ENCODE data around the gene MPL.

Gene MPL

GRCh38 chr1:43312663-43313515 is 24.7 kb upstream of the MPL start:
- Histone ChIP-seq H3K27me3 (ENCODE audit: low read depth) (no peaks in the 10 kb centered on the region), H3K4me3 (no peak overlapping the region), H3K4me1 (no peaks in the 10 kb centered on the region), H3K36me3 (replicated peaks) (no peaks in the 10 kb centered on the region), H3K9me3 (no peaks in the 10 kb centered on the region)
- in situ Hi-C loops (cut with MboI; ENCODE audit: low sequenced_read_pairs) = no loop called here
- no peak for DNase-seq (ENCODE audit: low spot score in 2 of 2)

GRCh38 chr1:43313771-43314170 is 23.8 kb upstream of the MPL start:
- no peak for DNase-seq (ENCODE audit: low spot score in 2 of 2)
- Histone ChIP-seq H3K4me1 (no peaks in the 10 kb centered on the region), H3K4me3 (no peak overlapping the region), H3K27me3 (ENCODE audit: low read depth) (no peaks in the 10 kb centered on the region), H3K9me3 (no peaks in the 10 kb centered on the region), H3K36me3 (replicated peaks) (no peaks in the 10 kb centered on the region)
- in situ Hi-C loops (cut with MboI; ENCODE audit: low sequenced_read_pairs) = no loop called here

- Histone ChIP-seq H3K4me1 (no peaks in the 10 kb centered on the region), H3K9me3 (no peaks in the 10 kb centered on the region), H3K36me3 (replicated peaks) (no peaks in the 10 kb centered on the region), H3K4me3 (no peak overlapping the region), H3K27me3 (ENCODE audit: low read depth) (no peaks in the 10 kb centered on the region)
- no peak for DNase-seq (ENCODE audit: low spot score in 2 of 2)
- in situ Hi-C loops (cut with MboI; ENCODE audit: low sequenced_read_pairs) = no loop called here
Measured at GRCh38 chr1:43314233-43314632, 23.4 kb upstream of the MPL start.

- no peaks in the 10 kb centered on the region for H3K36me3 ChIP-seq (replicated peaks)
- in situ Hi-C loops (cut with MboI; ENCODE audit: low sequenced_read_pairs) = no loop called here
- no peaks in the 10 kb centered on the region for H3K9me3 ChIP-seq
- no peaks in the 10 kb centered on the region for H3K4me1 ChIP-seq
- no peaks in the 10 kb centered on the region for H3K27me3 ChIP-seq (ENCODE audit: low read depth)
- no peak overlapping the region for H3K4me3 ChIP-seq
- DNase-seq (ENCODE audit: low spot score in 2 of 2) = no peak
Measured at GRCh38 chr1:43315481-43315880, 22.1 kb upstream of the MPL start.

GRCh38 chr1:43315963-43316737 is 21.5 kb upstream of the MPL start:
- in situ Hi-C loops (cut with MboI; ENCODE audit: low sequenced_read_pairs) = no loop called here
- no peaks in the 10 kb centered on the region for H3K4me1 ChIP-seq

GRCh38 chr1:43316738-43317520 is 20.7 kb upstream of the MPL start:
- Histone ChIP-seq H3K4me3 (no peak overlapping the region), H3K4me1 (no peaks in the 10 kb centered on the region), H3K36me3 (replicated peaks) (no peaks in the 10 kb centered on the region), H3K9me3 (no peaks in the 10 kb centered on the region), H3K27me3 (ENCODE audit: low read depth) (no peaks in the 10 kb centered on the region)
- DNase-seq (ENCODE audit: low spot score in 2 of 2) = no peak
- in situ Hi-C loops (cut with MboI; ENCODE audit: low sequenced_read_pairs) = no loop called here

More at GRCh38 chr1:43315963-43316737, 21.5 kb upstream of the MPL start:
- DNase-seq (ENCODE audit: low spot score in 2 of 2) = no peak
- no peaks in the 10 kb centered on the region for H3K36me3 ChIP-seq (replicated peaks)
- H3K27me3 ChIP-seq (ENCODE audit: low read depth) = no peaks in the 10 kb centered on the region
- no peaks in the 10 kb centered on the region for H3K9me3 ChIP-seq
- no peak overlapping the region for H3K4me3 ChIP-seq

GRCh38 chr1:43317817-43318471 is 19.7 kb upstream of the MPL start:
- H3K36me3 ChIP-seq (replicated peaks) = no peaks in the 10 kb centered on the region

GRCh38 chr1:43318831-43319230 is 18.8 kb upstream of the MPL start:
- DNase-seq (ENCODE audit: low spot score in 2 of 2) = no peak
- Histone ChIP-seq H3K4me3 (no peak overlapping the region), H3K9me3 (no peaks in the 10 kb centered on the region), H3K36me3 (replicated peaks) (no peaks in the 10 kb centered on the region), H3K27me3 (ENCODE audit: low read depth) (no peaks in the 10 kb centered on the region), H3K4me1 (no peaks in the 10 kb centered on the region)
- in situ Hi-C loops (cut with MboI; ENCODE audit: low sequenced_read_pairs) = no loop called here

More at GRCh38 chr1:43317817-43318471, 19.7 kb upstream of the MPL start:
- H3K4me1 ChIP-seq = no peaks in the 10 kb centered on the region
- no peaks in the 10 kb centered on the region for H3K27me3 ChIP-seq (ENCODE audit: low read depth)
- no peaks in the 10 kb centered on the region for H3K9me3 ChIP-seq
- DNase-seq (ENCODE audit: low spot score in 2 of 2) = no peak
- H3K4me3 ChIP-seq = no peak overlapping the region
- in situ Hi-C loops (cut with MboI; ENCODE audit: low sequenced_read_pairs) = no loop called here

- H3K9me3 ChIP-seq = no peaks in the 10 kb centered on the region
- no peak for DNase-seq (ENCODE audit: low spot score in 2 of 2)
- in situ Hi-C loops (cut with MboI; ENCODE audit: low sequenced_read_pairs) = no loop called here
- H3K4me3 ChIP-seq = no peak overlapping the region
- H3K27me3 ChIP-seq (ENCODE audit: low read depth) = no peaks in the 10 kb centered on the region
- H3K4me1 ChIP-seq = no peaks in the 10 kb centered on the region
- H3K36me3 ChIP-seq (replicated peaks) = no peaks in the 10 kb centered on the region
Measured at GRCh38 chr1:43319288-43319687, 18.3 kb upstream of the MPL start.

GRCh38 chr1:43319766-43320165 is 17.9 kb upstream of the MPL start:
- Histone ChIP-seq H3K4me1 (no peaks in the 10 kb centered on the region), H3K9me3 (no peaks in the 10 kb centered on the region), H3K36me3 (replicated peaks) (no peaks in the 10 kb centered on the region), H3K27me3 (ENCODE audit: low read depth) (no peaks in the 10 kb centered on the region), H3K4me3 (no peak overlapping the region)
- DNase-seq (ENCODE audit: low spot score in 2 of 2) = no peak
- in situ Hi-C loops (cut with MboI; ENCODE audit: low sequenced_read_pairs) = no loop called here

GRCh38 chr1:43321331-43321891 is 16.2 kb upstream of the MPL start:
- no peak for DNase-seq (ENCODE audit: low spot score in 2 of 2)
- Histone ChIP-seq H3K4me1 (no peaks in the 10 kb centered on the region), H3K9me3 (peaks cover 3% of the 10 kb centered on the region; the same call in 1 of the 2 replicates), H3K4me3 (no peak overlapping the region), H3K27me3 (ENCODE audit: low read depth) (no peaks in the 10 kb centered on the region), H3K36me3 (replicated peaks) (no peaks in the 10 kb centered on the region)
- in situ Hi-C loops (cut with MboI; ENCODE audit: low sequenced_read_pairs) = no loop called here

- H3K4me3 ChIP-seq = no peak overlapping the region
- H3K36me3 ChIP-seq (replicated peaks) = no peaks in the 10 kb centered on the region
- no peaks in the 10 kb centered on the region for H3K27me3 ChIP-seq (ENCODE audit: low read depth)
- H3K9me3 ChIP-seq = peaks cover 3% of the 10 kb centered on the region; the same call in 1 of the 2 replicates
- H3K4me1 ChIP-seq = no peaks in the 10 kb centered on the region
- no peak for DNase-seq (ENCODE audit: low spot score in 2 of 2)
- in situ Hi-C loops (cut with MboI; ENCODE audit: low sequenced_read_pairs) = no loop called here
Measured at GRCh38 chr1:43322506-43322905, 15.1 kb upstream of the MPL start.

- in situ Hi-C loops (cut with MboI; ENCODE audit: low sequenced_read_pairs) = no loop called here
- no peaks in the 10 kb centered on the region for H3K4me1 ChIP-seq
- no peak for DNase-seq (ENCODE audit: low spot score in 2 of 2)
Measured at GRCh38 chr1:43324810-43325209, 12.8 kb upstream of the MPL start.

More at GRCh38 chr1:43324810-43325209, 12.8 kb upstream of the MPL start:
- no peaks in the 10 kb centered on the region for H3K36me3 ChIP-seq (replicated peaks)
- H3K27me3 ChIP-seq (ENCODE audit: low read depth) = no peaks in the 10 kb centered on the region
- H3K4me3 ChIP-seq = no peak overlapping the region
- H3K9me3 ChIP-seq = peaks cover 3% of the 10 kb centered on the region; the same call in 1 of the 2 replicates

All from HAP-1 (cell line).